ENCODE results near the gene REEP2. TPM values are rescaled to one million over a fixed set of nuclear protein-coding genes. Genes with fewer than 3 reads are reported as not detected.

The REEP2 gene
- total RNA-seq, 1 experiment from 2014 or later, result 4.5 TPM

DNA sequence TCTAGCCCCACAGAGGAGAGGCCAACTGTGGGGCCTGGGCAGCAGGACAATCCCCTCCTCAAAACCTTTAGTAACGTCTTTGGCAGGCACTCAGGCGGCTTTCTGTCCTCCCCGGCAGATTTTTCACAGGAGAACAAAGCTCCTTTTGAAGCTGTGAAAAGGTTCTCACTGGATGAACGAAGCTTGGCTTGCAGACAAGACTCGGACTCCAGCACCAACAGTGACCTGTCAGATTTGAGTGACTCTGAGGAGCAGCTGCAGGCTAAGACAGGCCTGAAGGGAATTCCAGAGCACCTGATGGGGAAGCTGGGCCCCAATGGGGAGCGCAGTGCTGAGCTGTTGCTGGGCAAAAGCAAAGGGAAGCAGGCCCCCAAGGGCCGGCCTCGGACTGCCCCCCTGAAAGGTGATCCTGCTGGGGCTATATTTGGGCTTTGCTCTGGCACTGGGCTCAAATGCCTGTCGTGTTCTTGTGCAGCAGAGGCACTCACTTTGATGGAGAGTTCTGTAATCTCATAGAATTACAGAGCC is 46.9 kb upstream of the REEP2 start:
- H3K9me3 ChIP-seq, result no peaks in the 10 kb centered on the region
- intact Hi-C loops (cut with micrococcal nuclease; ENCODE audit: unreplicated experiment), result no loop called here
- no peaks in the 10 kb centered on the region for H3K4me1 ChIP-seq
- no peaks in the 10 kb centered on the region for H3K9me3 Mint-ChIP-seq (ENCODE audit: unreplicated experiment)
- H3K36me3 Mint-ChIP-seq (ENCODE audit: insufficient read depth, unreplicated experiment), result peaks cover 52% of the 10 kb centered on the region
- peaks cover 3% of the 10 kb centered on the region for H3K36me3 ChIP-seq (ENCODE audit: control insufficient read depth, insufficient read depth, low read length)
- BruUV-seq (replicated peaks), result no TSS peak
- no peaks in the 10 kb centered on the region for H3K4me1 Mint-ChIP-seq (ENCODE audit: low read depth, unreplicated experiment)
- H3K27me3 ChIP-seq (replicated peaks; ENCODE audit: control insufficient read depth, insufficient read depth, low read length), result no peaks in the 10 kb centered on the region
- no peak overlapping the region for H3K4me3 Mint-ChIP-seq (ENCODE audit: unreplicated experiment)
- no peaks in the 10 kb centered on the region for H3K27me3 Mint-ChIP-seq (ENCODE audit: insufficient read depth, unreplicated experiment)
- H3K27ac Mint-ChIP-seq (ENCODE audit: unreplicated experiment), result no peak overlapping the region
- DNase-seq, result no peak
- ChIA-PET CTCF (no interaction called here), POLR2A (no interaction called here)
- no peak overlapping the region for H3K4me3 ChIP-seq (ENCODE audit: low read depth, low read length)
- TF ChIP-seq, protein P1, sequence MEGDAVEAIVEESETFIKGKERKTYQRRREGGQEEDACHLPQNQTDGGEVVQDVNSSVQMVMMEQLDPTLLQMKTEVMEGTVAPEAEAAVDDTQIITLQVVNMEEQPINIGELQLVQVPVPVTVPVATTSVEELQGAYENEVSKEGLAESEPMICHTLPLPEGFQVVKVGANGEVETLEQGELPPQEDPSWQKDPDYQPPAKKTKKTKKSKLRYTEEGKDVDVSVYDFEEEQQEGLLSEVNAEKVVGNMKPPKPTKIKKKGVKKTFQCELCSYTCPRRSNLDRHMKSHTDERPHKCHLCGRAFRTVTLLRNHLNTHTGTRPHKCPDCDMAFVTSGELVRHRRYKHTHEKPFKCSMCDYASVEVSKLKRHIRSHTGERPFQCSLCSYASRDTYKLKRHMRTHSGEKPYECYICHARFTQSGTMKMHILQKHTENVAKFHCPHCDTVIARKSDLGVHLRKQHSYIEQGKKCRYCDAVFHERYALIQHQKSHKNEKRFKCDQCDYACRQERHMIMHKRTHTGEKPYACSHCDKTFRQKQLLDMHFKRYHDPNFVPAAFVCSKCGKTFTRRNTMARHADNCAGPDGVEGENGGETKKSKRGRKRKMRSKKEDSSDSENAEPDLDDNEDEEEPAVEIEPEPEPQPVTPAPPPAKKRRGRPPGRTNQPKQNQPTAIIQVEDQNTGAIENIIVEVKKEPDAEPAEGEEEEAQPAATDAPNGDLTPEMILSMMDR (IDR thresholded peaks at IDR 0.05; ENCODE audit: insufficient read depth in 1 of 2, low read depth in 1 of 2, low read length in 1 of 2, severe bottlenecking in 1 of 2, unreplicated experiment in 1 of 2), result no peak

DNA sequence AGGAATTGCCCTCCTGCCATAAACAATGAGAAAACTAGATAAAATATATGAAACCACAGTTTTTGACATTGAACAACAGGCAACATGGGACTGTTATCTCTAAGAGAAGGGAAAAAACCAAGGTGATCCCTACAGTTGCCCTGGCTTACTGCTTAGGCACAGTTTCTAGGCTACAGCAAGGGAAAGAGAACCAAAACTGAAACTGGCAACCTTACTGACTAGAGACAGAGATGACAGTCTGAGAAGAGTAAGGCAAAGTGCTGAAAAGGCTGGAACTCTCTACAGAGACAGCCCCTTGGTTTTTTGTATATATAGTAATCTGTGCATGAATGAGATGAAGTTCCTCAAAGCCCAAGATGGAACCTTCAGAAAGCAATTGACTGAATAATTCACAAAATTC is 36.2 kb upstream of the REEP2 start:
- Histone ChIP-seq H3K27me3 (replicated peaks; ENCODE audit: control insufficient read depth, insufficient read depth, low read length) (no peaks in the 10 kb centered on the region), H3K36me3 (ENCODE audit: control insufficient read depth, insufficient read depth, low read length) (peaks cover 4% of the 10 kb centered on the region), H3K9me3 (no peaks in the 10 kb centered on the region), H3K4me1 (no peaks in the 10 kb centered on the region), H3K4me3 (ENCODE audit: low read depth, low read length) (no peak overlapping the region)
- H3K27ac Mint-ChIP-seq (ENCODE audit: unreplicated experiment), result no peak overlapping the region
- CTCF ChIA-PET, result no interaction called here
- H3K27me3 Mint-ChIP-seq (ENCODE audit: insufficient read depth, unreplicated experiment), result no peaks in the 10 kb centered on the region
- H3K4me3 Mint-ChIP-seq (ENCODE audit: unreplicated experiment), result no peak overlapping the region
- H3K36me3 Mint-ChIP-seq (ENCODE audit: insufficient read depth, unreplicated experiment), result peaks cover 70% of the 10 kb centered on the region
- intact Hi-C loops (cut with micrococcal nuclease; ENCODE audit: unreplicated experiment), result no loop called here
- H3K9me3 Mint-ChIP-seq (ENCODE audit: unreplicated experiment), result no peaks in the 10 kb centered on the region
- TF ChIP-seq, protein P1 (IDR thresholded peaks at IDR 0.05; ENCODE audit: insufficient read depth in 1 of 2, low read depth in 1 of 2, low read length in 1 of 2, severe bottlenecking in 1 of 2, unreplicated experiment in 1 of 2), result no peak
- H3K4me1 Mint-ChIP-seq (ENCODE audit: low read depth, unreplicated experiment), result peaks cover 9% of the 10 kb centered on the region
- POLR2A ChIA-PET, result no interaction called here
- BruUV-seq (replicated peaks), result TSS peak; percentile 17
- no peak for DNase-seq

DNA sequence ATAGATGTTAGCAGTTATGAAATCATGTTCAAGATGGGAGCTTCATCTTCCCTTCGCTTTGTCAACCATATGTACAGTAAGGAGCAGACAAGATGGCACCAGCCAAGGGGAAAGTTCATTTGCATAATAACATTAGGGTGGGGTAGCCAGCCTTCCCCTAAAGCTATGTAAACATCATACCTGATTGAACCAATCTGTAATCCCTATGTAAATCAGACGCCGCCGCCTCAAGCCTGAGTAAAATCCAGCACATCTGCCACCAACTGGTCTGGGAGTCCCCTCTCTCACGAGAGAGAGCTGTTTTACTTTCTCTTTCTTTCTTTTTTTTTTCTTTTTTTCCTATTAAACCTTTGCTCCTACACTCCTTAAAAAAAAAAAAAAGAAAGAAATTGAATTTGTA is 30.8 kb upstream of the REEP2 start:
- intact Hi-C loops (cut with micrococcal nuclease; ENCODE audit: unreplicated experiment), result no loop called here
- H3K9me3 ChIP-seq, result no peaks in the 10 kb centered on the region
- H3K4me3 ChIP-seq (ENCODE audit: low read depth, low read length), result no peak overlapping the region
- H3K36me3 ChIP-seq (ENCODE audit: control insufficient read depth, insufficient read depth, low read length), result peaks cover 2% of the 10 kb centered on the region; the same call in 1 of the 2 replicates
- Mint-ChIP-seq H3K36me3 (ENCODE audit: insufficient read depth, unreplicated experiment) (peaks cover 84% of the 10 kb centered on the region), H3K27ac (ENCODE audit: unreplicated experiment) (no peak overlapping the region), H3K4me1 (ENCODE audit: low read depth, unreplicated experiment) (peaks cover 12% of the 10 kb centered on the region), H3K9me3 (ENCODE audit: unreplicated experiment) (peaks cover 23% of the 10 kb centered on the region), H3K27me3 (ENCODE audit: insufficient read depth, unreplicated experiment) (no peaks in the 10 kb centered on the region), H3K4me3 (ENCODE audit: unreplicated experiment) (no peak overlapping the region)
- CTCF ChIA-PET, result no interaction called here
- TF ChIP-seq, protein P1 (IDR thresholded peaks at IDR 0.05; ENCODE audit: insufficient read depth in 1 of 2, low read depth in 1 of 2, low read length in 1 of 2, severe bottlenecking in 1 of 2, unreplicated experiment in 1 of 2), result no peak
- DNase-seq, result peak in 1 of 2 experiments; percentile 5
- POLR2A ChIA-PET, result no interaction called here
- no peaks in the 10 kb centered on the region for H3K4me1 ChIP-seq
- no TSS peak for BruUV-seq (replicated peaks)
- H3K27me3 ChIP-seq (replicated peaks; ENCODE audit: control insufficient read depth, insufficient read depth, low read length), result no peaks in the 10 kb centered on the region
